ENCODE measurements around the gene POGK.
A peak's percentile ranks its signal among the peaks of the same experiment; 100 is the strongest.

POGK gene

GRCh38 chr1:166882893-166883292 lies 43.6 kb downstream of the POGK start:
- no peaks in the 10 kb centered on the region for H3K36me3 ChIP-seq (ENCODE audit: insufficient read depth, low read length)
- H3F3A ChIP-seq (ENCODE audit: low read depth) = no peaks in the 10 kb centered on the region
- H3K4me2 ChIP-seq (ENCODE audit: low read depth, low read length, poor library complexity, severe bottlenecking) = no peak overlapping the region
- H3K4me3 ChIP-seq (ENCODE audit: low read length, poor library complexity, severe bottlenecking) = no peak overlapping the region
- no peak overlapping the region for H2AFZ ChIP-seq (ENCODE audit: low read length)
- TF ChIP-seq EZH2phosphoT487 (IDR thresholded peaks at IDR 0.05; ENCODE audit: borderline replicate concordance) (no peak), CTCF (conservative IDR thresholded peaks at IDR 0.05; ENCODE audit: low read length) (no peak)
- no peaks in the 10 kb centered on the region for H3K79me2 ChIP-seq (ENCODE audit: insufficient read depth, low read length)
- H3K9me3 ChIP-seq (ENCODE audit: insufficient read depth, low read depth, low read length) = no peaks in the 10 kb centered on the region
- no peak overlapping the region for H3K9ac ChIP-seq (ENCODE audit: low read depth, low read length, poor library complexity, severe bottlenecking)
- H3K4me1 ChIP-seq (ENCODE audit: insufficient read depth, low read length, poor library complexity, severe bottlenecking) = peaks cover 17% of the 10 kb centered on the region
- no peaks in the 10 kb centered on the region for H3K27me3 ChIP-seq (ENCODE audit: insufficient read depth, low read length, poor library complexity, severe bottlenecking)
- no peaks in the 10 kb centered on the region for H3K9me2 ChIP-seq (replicated peaks; ENCODE audit: low read depth, low read length)
- no peaks in the 10 kb centered on the region for H4K20me1 ChIP-seq (ENCODE audit: insufficient read depth, low read length, poor library complexity, severe bottlenecking)

- H3K9me2 ChIP-seq (replicated peaks; ENCODE audit: low read depth, low read length) = no peaks in the 10 kb centered on the region
- no peaks in the 10 kb centered on the region for H4K20me1 ChIP-seq (ENCODE audit: insufficient read depth, low read length, poor library complexity, severe bottlenecking)
- H3K79me2 ChIP-seq (ENCODE audit: insufficient read depth, low read length) = no peaks in the 10 kb centered on the region
- TF ChIP-seq CTCF (conservative IDR thresholded peaks at IDR 0.05; ENCODE audit: low read length) (no peak), EZH2phosphoT487 (IDR thresholded peaks at IDR 0.05; ENCODE audit: borderline replicate concordance) (no peak)
- H3K9ac ChIP-seq (ENCODE audit: low read depth, low read length, poor library complexity, severe bottlenecking) = peak overlapping the region; percentile 9
- H3K9me3 ChIP-seq (ENCODE audit: insufficient read depth, low read depth, low read length) = no peaks in the 10 kb centered on the region
- H3F3A ChIP-seq (ENCODE audit: low read depth) = no peaks in the 10 kb centered on the region
- no peaks in the 10 kb centered on the region for H3K36me3 ChIP-seq (ENCODE audit: insufficient read depth, low read length)
- H3K27me3 ChIP-seq (ENCODE audit: insufficient read depth, low read length, poor library complexity, severe bottlenecking) = no peaks in the 10 kb centered on the region
- H3K4me3 ChIP-seq (ENCODE audit: low read length, poor library complexity, severe bottlenecking) = no peak overlapping the region
- no peak overlapping the region for H2AFZ ChIP-seq (ENCODE audit: low read length)
- H3K4me2 ChIP-seq (ENCODE audit: low read depth, low read length, poor library complexity, severe bottlenecking) = peak overlapping the region; percentile 50
- H3K4me1 ChIP-seq (ENCODE audit: insufficient read depth, low read length, poor library complexity, severe bottlenecking) = peaks cover 17% of the 10 kb centered on the region
These were observed 44.9 kb downstream of the POGK start for GRCh38 chr1:166884040-166884642.

- Histone ChIP-seq H3K9me2 (replicated peaks; ENCODE audit: low read depth, low read length) (no peaks in the 10 kb centered on the region), H3K36me3 (ENCODE audit: insufficient read depth, low read length) (no peaks in the 10 kb centered on the region), H2AFZ (ENCODE audit: low read length) (peak overlapping the region; percentile 24; the same call in 1 of the 2 replicates), H4K20me1 (ENCODE audit: insufficient read depth, low read length, poor library complexity, severe bottlenecking) (no peaks in the 10 kb centered on the region), H3K4me1 (ENCODE audit: insufficient read depth, low read length, poor library complexity, severe bottlenecking) (peaks cover 20% of the 10 kb centered on the region), H3K4me3 (ENCODE audit: low read length, poor library complexity, severe bottlenecking) (peak overlapping the region; percentile 24), H3F3A (ENCODE audit: low read depth) (no peaks in the 10 kb centered on the region), H3K9ac (ENCODE audit: low read depth, low read length, poor library complexity, severe bottlenecking) (peak overlapping the region; percentile 9), H3K79me2 (ENCODE audit: insufficient read depth, low read length) (no peaks in the 10 kb centered on the region), H3K27me3 (ENCODE audit: insufficient read depth, low read length, poor library complexity, severe bottlenecking) (no peaks in the 10 kb centered on the region), H3K4me2 (ENCODE audit: low read depth, low read length, poor library complexity, severe bottlenecking) (peak overlapping the region; percentile 50), H3K9me3 (ENCODE audit: insufficient read depth, low read depth, low read length) (no peaks in the 10 kb centered on the region)
- TF ChIP-seq EZH2phosphoT487 (IDR thresholded peaks at IDR 0.05; ENCODE audit: borderline replicate concordance) = no peak
- no peak for TF ChIP-seq CTCF (conservative IDR thresholded peaks at IDR 0.05; ENCODE audit: low read length)
These were observed 45.7 kb downstream of the POGK start for GRCh38 chr1:166884971-166885370.

All from Loucy (cell line).